KMS-11 (cell line): Measurements from ENCODE around the gene ARRDC5.
"Not testable (repeated sequence)": the region's sequence is repeated elsewhere in the genome, so short reads cannot be mapped to it uniquely, and the experiment has no call there.

ENCODE experiments used
- H2AFZ ChIP-seq: fragments of 200-600 bp; sonication (generic); 2 replicates; pipeline ENCODE4 v1.6.1; 2016; ENCODE audit warnings: antibody characterized with exemption, mixed run types, low read depth
- H3K27ac ChIP-seq: fragments of 200-600 bp; sonication (generic); 2 replicates; pipeline ENCODE4 v1.6.1; 2016; ENCODE audit warnings: mild to moderate bottlenecking, mixed run types
- H3K27me3 ChIP-seq: fragments of 200-600 bp; sonication (generic); 2 replicates; pipeline ENCODE4 v1.6.1; 2017; ENCODE audit warnings: mild to moderate bottlenecking, low read depth, mixed run types, moderate library complexity; ENCODE audit not compliant: insufficient read depth
- H3K36me3 ChIP-seq: fragments of 200-600 bp; sonication (generic); 2 replicates; pipeline ENCODE4 v1.6.1; 2017; ENCODE audit warnings: mild to moderate bottlenecking, mixed run types; ENCODE audit not compliant: insufficient read depth
- H3K4me1 ChIP-seq: fragments of 200-600 bp; sonication (generic); 2 replicates; pipeline ENCODE4 v1.6.1; 2016; ENCODE audit warnings: mild to moderate bottlenecking, low read depth, mixed run types; ENCODE audit not compliant: poor library complexity, severe bottlenecking
- H3K4me2 ChIP-seq: fragments of 200-600 bp; sonication (generic); 2 replicates; pipeline ENCODE4 v1.7.0; 2016; ENCODE audit warnings: mild to moderate bottlenecking, mixed run types
- H3K4me3 ChIP-seq: fragments of 200-600 bp; sonication (generic); IDR thresholded peaks from 2 replicates; pipeline ENCODE4 v1.6.1; 2017; ENCODE audit warnings: low read depth, low read length, mixed read lengths; ENCODE audit not compliant: insufficient read depth
- H3K79me2 ChIP-seq: fragments of 200-600 bp; sonication (generic); 2 replicates; pipeline ENCODE4 v1.6.1; 2016; ENCODE audit warnings: low read depth, mixed run types; ENCODE audit not compliant: insufficient read depth
- H3K9ac ChIP-seq: fragments of 200-600 bp; sonication (generic); 2 replicates; pipeline ENCODE4 v1.6.1; 2016; ENCODE audit warnings: mild to moderate bottlenecking, mixed run types
- H4K20me1 ChIP-seq: fragments of 200-600 bp; sonication (generic); 2 replicates; pipeline ENCODE4 v1.6.1; 2016; ENCODE audit warnings: mild to moderate bottlenecking, mixed run types; ENCODE audit not compliant: insufficient read depth
- TF ChIP-seq, protein P1 (sequence below): fragments of 200-600 bp; sonication (generic); conservative IDR thresholded peaks from 2 replicates; pipeline ENCODE4 v1.6.1; 2017; ENCODE audit warnings: low read depth, mild to moderate bottlenecking, antibody characterized with exemption, low read length, moderate library complexity, mixed read lengths

ARRDC5 gene

DNA sequence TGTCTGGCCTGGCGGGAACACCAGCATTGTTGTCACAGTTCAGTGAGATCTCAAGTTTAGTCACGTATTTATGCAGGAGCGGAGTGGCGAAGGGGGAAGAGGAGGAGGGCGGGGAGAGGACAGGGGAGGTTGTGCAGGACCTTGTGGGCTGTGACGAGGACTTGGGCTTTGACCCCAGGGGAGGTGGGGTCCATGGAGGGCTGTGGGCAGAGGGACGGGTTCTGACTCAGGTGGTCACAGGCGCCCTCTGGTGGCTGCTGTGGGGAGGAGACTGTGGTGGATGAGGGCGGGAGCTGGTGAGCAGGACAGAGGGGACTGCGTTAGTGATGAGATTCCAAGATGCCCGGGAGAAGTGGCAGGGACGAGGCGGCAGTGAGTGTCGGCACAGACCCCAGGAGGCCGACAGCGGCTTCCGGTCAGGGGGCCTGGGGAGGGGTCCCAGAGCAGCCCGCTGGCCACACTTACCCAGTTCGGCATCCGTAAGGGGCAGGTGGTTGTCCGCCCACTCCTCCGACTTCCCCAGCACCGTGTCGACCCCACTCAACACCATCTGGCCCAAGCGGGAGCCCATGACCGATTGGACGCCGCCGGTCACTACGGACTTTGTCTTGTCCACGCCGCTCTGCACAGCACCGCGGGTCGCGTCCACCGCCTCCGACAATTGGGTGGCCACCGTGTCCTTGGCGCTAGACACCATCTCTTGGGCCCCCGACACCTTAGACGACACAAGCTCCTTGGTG, 51.0 kb downstream of the ARRDC5 start:
- Histone ChIP-seq H4K20me1 (no peaks in the 10 kb centered on the region), H3K4me1 (peaks cover 14% of the 10 kb centered on the region), H3K4me2 (no peak overlapping the region), H3K36me3 (no peaks in the 10 kb centered on the region), H3K79me2 (no peaks in the 10 kb centered on the region), H3K4me3 (no peak overlapping the region), H2AFZ (no peak overlapping the region), H3K9ac (no peak overlapping the region), H3K27ac (no peak overlapping the region), H3K27me3 (no peaks in the 10 kb centered on the region)
- TF ChIP-seq, protein P1, sequence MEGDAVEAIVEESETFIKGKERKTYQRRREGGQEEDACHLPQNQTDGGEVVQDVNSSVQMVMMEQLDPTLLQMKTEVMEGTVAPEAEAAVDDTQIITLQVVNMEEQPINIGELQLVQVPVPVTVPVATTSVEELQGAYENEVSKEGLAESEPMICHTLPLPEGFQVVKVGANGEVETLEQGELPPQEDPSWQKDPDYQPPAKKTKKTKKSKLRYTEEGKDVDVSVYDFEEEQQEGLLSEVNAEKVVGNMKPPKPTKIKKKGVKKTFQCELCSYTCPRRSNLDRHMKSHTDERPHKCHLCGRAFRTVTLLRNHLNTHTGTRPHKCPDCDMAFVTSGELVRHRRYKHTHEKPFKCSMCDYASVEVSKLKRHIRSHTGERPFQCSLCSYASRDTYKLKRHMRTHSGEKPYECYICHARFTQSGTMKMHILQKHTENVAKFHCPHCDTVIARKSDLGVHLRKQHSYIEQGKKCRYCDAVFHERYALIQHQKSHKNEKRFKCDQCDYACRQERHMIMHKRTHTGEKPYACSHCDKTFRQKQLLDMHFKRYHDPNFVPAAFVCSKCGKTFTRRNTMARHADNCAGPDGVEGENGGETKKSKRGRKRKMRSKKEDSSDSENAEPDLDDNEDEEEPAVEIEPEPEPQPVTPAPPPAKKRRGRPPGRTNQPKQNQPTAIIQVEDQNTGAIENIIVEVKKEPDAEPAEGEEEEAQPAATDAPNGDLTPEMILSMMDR, result peak; percentile 75

DNA sequence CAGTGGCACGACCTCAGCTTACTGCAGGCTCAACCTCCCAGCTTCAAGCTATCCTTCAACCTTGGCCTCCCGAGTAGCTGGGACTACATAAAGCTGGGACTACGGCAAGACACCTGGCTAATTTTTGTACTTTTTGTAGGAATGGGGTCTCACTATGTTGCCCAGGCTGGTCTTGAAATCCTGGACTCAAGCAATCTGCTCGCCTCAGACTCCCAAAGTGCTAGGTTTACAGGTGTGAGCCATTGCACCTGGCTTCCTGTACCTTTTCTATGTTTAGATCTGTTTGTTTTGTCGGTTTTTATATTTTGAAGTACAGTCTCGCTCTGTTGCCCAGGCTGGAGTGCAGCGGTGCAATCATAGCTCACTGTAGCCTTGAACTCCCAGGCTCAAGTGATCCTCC, 53.7 kb downstream of the ARRDC5 start:
- Histone ChIP-seq H2AFZ (no peak overlapping the region), H3K36me3 (no peaks in the 10 kb centered on the region), H3K4me1 (peaks cover 14% of the 10 kb centered on the region), H3K4me3 (no peak overlapping the region), H3K27ac (no peak overlapping the region; the same call in 1 of the 2 replicates), H3K4me2 (0 out of 2 replicates have a peak overlapping the region, but pooled peaks have one; percentile 29), H3K79me2 (no peaks in the 10 kb centered on the region), H3K9ac (no peak overlapping the region), H4K20me1 (no peaks in the 10 kb centered on the region), H3K27me3 (no peaks in the 10 kb centered on the region)
- TF ChIP-seq, protein P1, result no peak

DNA sequence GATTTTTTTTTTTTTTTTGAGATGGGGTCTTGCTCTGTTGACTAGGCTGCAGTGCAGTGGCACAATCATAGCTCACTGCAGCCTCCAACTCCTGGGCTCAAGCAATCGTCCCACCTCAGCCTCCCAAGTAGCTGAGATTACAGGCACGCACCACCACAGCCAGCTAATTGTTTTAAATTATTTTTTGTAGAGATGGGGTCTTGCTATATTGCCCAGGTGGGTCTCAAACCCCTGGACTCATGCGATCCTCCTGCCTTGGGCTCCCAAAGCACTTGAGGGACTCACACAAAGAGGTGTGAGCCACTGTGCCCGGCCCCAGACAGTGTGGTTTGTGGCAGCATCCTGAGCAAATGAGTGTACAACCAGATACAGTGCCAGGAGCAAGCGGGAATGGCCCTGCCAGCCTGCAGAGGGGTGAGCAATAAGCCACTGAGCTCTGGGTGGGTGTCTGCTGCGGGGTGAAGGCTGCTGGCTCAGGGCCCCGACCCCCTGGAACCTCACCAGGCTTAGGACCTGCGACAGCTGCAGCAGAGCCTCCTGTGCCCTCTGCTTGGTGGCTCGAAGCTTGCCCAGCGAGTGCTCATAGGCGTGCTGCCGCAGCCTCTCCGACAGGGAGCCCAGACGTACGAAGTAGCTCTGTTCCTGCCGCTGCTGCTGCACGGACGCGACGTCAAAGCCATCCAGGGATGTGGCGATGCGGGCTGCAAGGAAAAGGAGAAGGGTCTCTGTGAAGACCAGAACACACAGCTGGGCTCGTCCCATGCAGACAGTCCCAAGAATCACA, 55.3 kb downstream of the ARRDC5 start:
- Histone ChIP-seq H3K36me3 (no peaks in the 10 kb centered on the region), H2AFZ (no peak overlapping the region), H3K4me1 (peaks cover 14% of the 10 kb centered on the region), H3K4me3 (no peak overlapping the region), H4K20me1 (no peaks in the 10 kb centered on the region), H3K4me2 (no peak overlapping the region), H3K27ac (no peak overlapping the region), H3K79me2 (no peaks in the 10 kb centered on the region), H3K27me3 (no peaks in the 10 kb centered on the region), H3K9ac (no peak overlapping the region)
- TF ChIP-seq, protein P1, result no peak

DNA sequence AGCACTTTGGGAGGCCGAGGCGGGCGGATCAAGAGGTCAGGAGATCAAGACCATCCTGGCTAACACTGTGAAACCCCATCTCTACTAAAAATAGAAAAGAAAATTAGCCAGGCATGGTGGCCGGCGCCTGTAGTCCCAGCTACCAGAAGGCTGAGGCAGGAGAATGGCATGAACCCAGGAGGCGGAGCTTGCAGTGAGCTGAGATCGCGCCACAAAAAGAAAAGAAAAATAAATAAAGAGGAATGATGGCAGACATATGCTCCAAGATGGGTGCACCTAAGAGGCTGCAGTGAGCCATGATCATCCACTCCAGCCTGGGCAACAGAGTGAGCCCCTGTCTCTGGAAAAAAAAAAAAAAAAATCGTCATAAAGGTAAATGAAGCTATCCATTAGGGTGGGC, 56.7 kb downstream of the ARRDC5 start:
- H2AFZ ChIP-seq, H3K4me2 ChIP-seq, H3K4me3 ChIP-seq, H4K20me1 ChIP-seq, H3K27ac ChIP-seq, H3K79me2 ChIP-seq, H3K36me3 ChIP-seq, H3K27me3 ChIP-seq, H3K9ac ChIP-seq: not testable (repeated sequence)
- H3K4me1 ChIP-seq, result peaks cover 14% of the 10 kb centered on the region
